ENCODE data around the gene KRTAP5-10.
"Not testable (repeated sequence)": the region's sequence is repeated elsewhere in the genome, so short reads cannot be mapped to it uniquely, and the experiment has no call there.

The KRTAP5-10 gene

GRCh38 chr11:71565263-71565662 lies at the start of gene KRTAP5-10:
KRTAP5-10 (plus strand) TSS chr11:71565563; CDS start chr11:71565588, 25 bp downstream.
- Histone ChIP-seq H3K27me3 (replicated peaks; ENCODE audit: control insufficient read depth, insufficient read depth, low read length) (peaks cover 20% of the 10 kb centered on the region), H3K4me3 (ENCODE audit: low read length) (no peak within 1 kb of the TSS), H3K4me1 (ENCODE audit: control insufficient read depth, insufficient read depth, low read length) (peaks cover 18% of the 10 kb centered on the region), H3K36me3 (ENCODE audit: control insufficient read depth, insufficient read depth, low read length, severe bottlenecking) (no peaks in the 10 kb centered on the region), H3K9me3 (ENCODE audit: control insufficient read depth, low read length) (peaks cover 5% of the 10 kb centered on the region), H3K9ac (ENCODE audit: low read length) (no peak within 1 kb of the TSS)
- DNase-seq (ENCODE audit: low read depth) = no peak

- DNase-seq (ENCODE audit: low read depth) = no peak
- Histone ChIP-seq H3K4me3 (ENCODE audit: low read length) (no peak overlapping the region), H3K36me3 (ENCODE audit: control insufficient read depth, insufficient read depth, low read length, severe bottlenecking) (peaks cover 3% of the 10 kb centered on the region), H3K9ac (ENCODE audit: low read length) (no peak overlapping the region), H3K4me1 (ENCODE audit: control insufficient read depth, insufficient read depth, low read length) (no peaks in the 10 kb centered on the region), H3K9me3 (ENCODE audit: control insufficient read depth, low read length) (no peaks in the 10 kb centered on the region), H3K27me3 (replicated peaks; ENCODE audit: control insufficient read depth, insufficient read depth, low read length) (no peaks in the 10 kb centered on the region)
Measured at GRCh38 chr11:71518506-71519471, 46.6 kb upstream of the KRTAP5-10 start.

- Histone ChIP-seq H3K4me3 (ENCODE audit: low read length) (no peak overlapping the region), H3K36me3 (ENCODE audit: control insufficient read depth, insufficient read depth, low read length, severe bottlenecking) (peaks cover 3% of the 10 kb centered on the region), H3K27me3 (replicated peaks; ENCODE audit: control insufficient read depth, insufficient read depth, low read length) (no peaks in the 10 kb centered on the region), H3K9me3 (ENCODE audit: control insufficient read depth, low read length) (no peaks in the 10 kb centered on the region), H3K4me1 (ENCODE audit: control insufficient read depth, insufficient read depth, low read length) (no peaks in the 10 kb centered on the region), H3K9ac (ENCODE audit: low read length) (no peak overlapping the region)
- DNase-seq (ENCODE audit: low read depth) = no peak
Measured at GRCh38 chr11:71519546-71519945, 45.8 kb upstream of the KRTAP5-10 start.

GRCh38 chr11:71525188-71525937 lies 40.0 kb upstream of the KRTAP5-10 start:
- Histone ChIP-seq H3K27me3 (replicated peaks; ENCODE audit: control insufficient read depth, insufficient read depth, low read length) (no peaks in the 10 kb centered on the region), H3K36me3 (ENCODE audit: control insufficient read depth, insufficient read depth, low read length, severe bottlenecking) (peaks cover 3% of the 10 kb centered on the region), H3K4me1 (ENCODE audit: control insufficient read depth, insufficient read depth, low read length) (no peaks in the 10 kb centered on the region), H3K4me3 (ENCODE audit: low read length) (no peak overlapping the region), H3K9ac (ENCODE audit: low read length) (no peak overlapping the region), H3K9me3 (ENCODE audit: control insufficient read depth, low read length) (no peaks in the 10 kb centered on the region)
- no peak for DNase-seq (ENCODE audit: low read depth)

GRCh38 chr11:71525938-71526495 lies 39.3 kb upstream of the KRTAP5-10 start:
- Histone ChIP-seq H3K9ac (ENCODE audit: low read length) (no peak overlapping the region), H3K9me3 (ENCODE audit: control insufficient read depth, low read length) (no peaks in the 10 kb centered on the region), H3K36me3 (ENCODE audit: control insufficient read depth, insufficient read depth, low read length, severe bottlenecking) (peaks cover 3% of the 10 kb centered on the region), H3K4me1 (ENCODE audit: control insufficient read depth, insufficient read depth, low read length) (no peaks in the 10 kb centered on the region), H3K27me3 (replicated peaks; ENCODE audit: control insufficient read depth, insufficient read depth, low read length) (no peaks in the 10 kb centered on the region), H3K4me3 (ENCODE audit: low read length) (no peak overlapping the region)
- no peak for DNase-seq (ENCODE audit: low read depth)

GRCh38 chr11:71526796-71527575 lies 38.4 kb upstream of the KRTAP5-10 start, which contains the start of gene KRTAP5-7:
KRTAP5-7 (plus strand) TSS chr11:71527267; CDS start chr11:71527301, 34 bp downstream.
- DNase-seq (ENCODE audit: low read depth); H3K36me3 ChIP-seq (ENCODE audit: control insufficient read depth, insufficient read depth, low read length, severe bottlenecking); H3K27me3 ChIP-seq (replicated peaks; ENCODE audit: control insufficient read depth, insufficient read depth, low read length); H3K4me1 ChIP-seq (ENCODE audit: control insufficient read depth, insufficient read depth, low read length); H3K9ac ChIP-seq (ENCODE audit: low read length); H3K9me3 ChIP-seq (ENCODE audit: control insufficient read depth, low read length); H3K4me3 ChIP-seq (ENCODE audit: low read length): not testable (repeated sequence)

- H3K9ac ChIP-seq (ENCODE audit: low read length) = no peak overlapping the region
- no peaks in the 10 kb centered on the region for H3K36me3 ChIP-seq (ENCODE audit: control insufficient read depth, insufficient read depth, low read length, severe bottlenecking)
- H3K4me3 ChIP-seq (ENCODE audit: low read length) = no peak overlapping the region
- H3K4me1 ChIP-seq (ENCODE audit: control insufficient read depth, insufficient read depth, low read length) = no peaks in the 10 kb centered on the region
- no peaks in the 10 kb centered on the region for H3K9me3 ChIP-seq (ENCODE audit: control insufficient read depth, low read length)
- DNase-seq (ENCODE audit: low read depth) = no peak
- H3K27me3 ChIP-seq (replicated peaks; ENCODE audit: control insufficient read depth, insufficient read depth, low read length) = no peaks in the 10 kb centered on the region
Measured at GRCh38 chr11:71527576-71528210, 37.7 kb upstream of the KRTAP5-10 start.

GRCh38 chr11:71530602-71531001 lies 34.8 kb upstream of the KRTAP5-10 start:
- H3K4me1 ChIP-seq (ENCODE audit: control insufficient read depth, insufficient read depth, low read length) = no peaks in the 10 kb centered on the region
- H3K9me3 ChIP-seq (ENCODE audit: control insufficient read depth, low read length) = no peaks in the 10 kb centered on the region
- no peak overlapping the region for H3K9ac ChIP-seq (ENCODE audit: low read length)
- no peak for DNase-seq (ENCODE audit: low read depth)
- H3K27me3 ChIP-seq (replicated peaks; ENCODE audit: control insufficient read depth, insufficient read depth, low read length) = no peaks in the 10 kb centered on the region
- no peak overlapping the region for H3K4me3 ChIP-seq (ENCODE audit: low read length)
- no peaks in the 10 kb centered on the region for H3K36me3 ChIP-seq (ENCODE audit: control insufficient read depth, insufficient read depth, low read length, severe bottlenecking)

GRCh38 chr11:71532036-71532610 lies 33.2 kb upstream of the KRTAP5-10 start:
- Histone ChIP-seq H3K4me3 (ENCODE audit: low read length) (no peak overlapping the region), H3K27me3 (replicated peaks; ENCODE audit: control insufficient read depth, insufficient read depth, low read length) (peaks cover 3% of the 10 kb centered on the region), H3K9ac (ENCODE audit: low read length) (no peak overlapping the region), H3K36me3 (ENCODE audit: control insufficient read depth, insufficient read depth, low read length, severe bottlenecking) (no peaks in the 10 kb centered on the region), H3K4me1 (ENCODE audit: control insufficient read depth, insufficient read depth, low read length) (no peaks in the 10 kb centered on the region), H3K9me3 (ENCODE audit: control insufficient read depth, low read length) (no peaks in the 10 kb centered on the region)
- DNase-seq (ENCODE audit: low read depth) = no peak

All from adipocyte (in vitro differentiated cells).